ENCODE measurements around the gene PKD1.

- TF ChIP-seq POLR2A (IDR thresholded peaks at IDR 0.05; ENCODE audit: low read depth): no peak
- no peak for TF ChIP-seq CTCF (IDR thresholded peaks at IDR 0.05)
- no peak for TF ChIP-seq EP300 (IDR thresholded peaks at IDR 0.05)
Measured at GRCh38 chr16:2058872-2059271, 76.8 kb downstream of the PKD1 start.
